Measurements from ENCODE around the gene HSPG2.

The HSPG2 gene

GRCh38 chr1:21912038-21912758 is 24.9 kb downstream of the HSPG2 start:
- Histone ChIP-seq H3F3A (ENCODE audit: insufficient read depth) (no peaks in the 10 kb centered on the region), H3K9me2 (replicated peaks; ENCODE audit: insufficient read depth, low read length) (no peaks in the 10 kb centered on the region), H3K36me3 (ENCODE audit: low read length) (no peaks in the 10 kb centered on the region)

DNA sequence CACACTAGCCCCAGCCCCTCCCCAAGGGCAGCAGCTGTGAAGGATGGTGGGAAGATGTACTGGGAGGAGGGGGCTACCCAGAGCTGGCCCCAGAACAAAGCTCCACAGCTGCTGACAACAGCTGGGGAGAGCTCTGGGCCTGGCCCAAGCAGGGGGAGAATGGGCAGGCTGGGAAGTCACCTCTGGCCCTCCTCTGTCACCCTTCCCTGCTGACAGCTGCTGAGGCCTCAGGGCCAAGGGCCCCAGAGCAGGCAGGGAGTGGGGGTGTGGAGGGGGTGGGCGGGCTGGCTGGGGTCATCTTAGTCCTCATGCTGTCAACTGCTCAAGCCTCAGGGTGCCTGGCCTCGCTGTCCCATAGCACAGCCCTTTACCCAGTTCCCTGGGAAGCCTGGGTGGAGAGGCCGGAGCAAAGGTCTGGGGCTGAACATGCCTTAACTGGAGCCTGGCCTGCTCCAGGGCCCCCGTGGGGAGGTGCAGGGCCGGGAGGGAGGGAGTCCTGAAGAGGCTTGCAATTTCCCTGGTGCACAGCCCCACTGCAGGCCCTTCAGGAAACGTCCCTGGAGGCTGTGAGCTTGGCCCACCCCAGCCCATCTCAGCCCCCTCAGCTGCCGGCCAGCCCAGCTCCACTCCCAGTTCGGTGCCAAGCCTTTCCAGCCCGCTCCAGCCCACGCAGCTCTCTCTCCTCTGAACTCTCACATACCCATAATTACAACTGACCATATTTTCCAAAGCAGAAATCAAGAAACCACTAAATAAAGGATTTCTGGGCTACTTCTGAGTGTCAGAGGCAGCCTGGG is 25.7 kb downstream of the HSPG2 start:
- Histone ChIP-seq H3K4me3 (ENCODE audit: insufficient read depth, low read length, poor library complexity, severe bottlenecking) (no peak overlapping the region), H2AFZ (ENCODE audit: low read depth, low read length, severe bottlenecking) (no peak overlapping the region), H3K36me3 (ENCODE audit: low read length) (no peaks in the 10 kb centered on the region), H3K27me3 (ENCODE audit: low read length) (no peaks in the 10 kb centered on the region), H3K9ac (ENCODE audit: low read length) (no peak overlapping the region), H3F3A (ENCODE audit: insufficient read depth) (no peaks in the 10 kb centered on the region), H3K79me2 (ENCODE audit: insufficient read depth, low read length) (no peaks in the 10 kb centered on the region), H4K20me1 (ENCODE audit: low read depth, low read length) (no peaks in the 10 kb centered on the region), H3K4me2 (ENCODE audit: low read depth, low read length, poor library complexity, severe bottlenecking) (no peak overlapping the region), H3K9me3 (ENCODE audit: insufficient read depth, low read length) (no peaks in the 10 kb centered on the region), H3K9me2 (replicated peaks; ENCODE audit: insufficient read depth, low read length) (no peaks in the 10 kb centered on the region), H3K27ac (ENCODE audit: low read depth, low read length) (no peak overlapping the region)
- TF ChIP-seq CTCF (IDR thresholded peaks at IDR 0.05; ENCODE audit: insufficient read depth, low read length, poor library complexity, severe bottlenecking) (no peak), EZH2phosphoT487 (conservative IDR thresholded peaks at IDR 0.05; ENCODE audit: low read length) (no peak)

More at GRCh38 chr1:21912038-21912758, 24.9 kb downstream of the HSPG2 start:
- TF ChIP-seq CTCF (IDR thresholded peaks at IDR 0.05; ENCODE audit: insufficient read depth, low read length, poor library complexity, severe bottlenecking) (no peak), EZH2phosphoT487 (conservative IDR thresholded peaks at IDR 0.05; ENCODE audit: low read length) (no peak)
- Histone ChIP-seq H3K27ac (ENCODE audit: low read depth, low read length) (no peak overlapping the region), H3K4me2 (ENCODE audit: low read depth, low read length, poor library complexity, severe bottlenecking) (no peak overlapping the region), H2AFZ (ENCODE audit: low read depth, low read length, severe bottlenecking) (no peak overlapping the region), H3K4me3 (ENCODE audit: insufficient read depth, low read length, poor library complexity, severe bottlenecking) (no peak overlapping the region), H4K20me1 (ENCODE audit: low read depth, low read length) (no peaks in the 10 kb centered on the region), H3K9me3 (ENCODE audit: insufficient read depth, low read length) (no peaks in the 10 kb centered on the region), H3K79me2 (ENCODE audit: insufficient read depth, low read length) (no peaks in the 10 kb centered on the region), H3K9ac (ENCODE audit: low read length) (no peak overlapping the region), H3K27me3 (ENCODE audit: low read length) (no peaks in the 10 kb centered on the region)

DNA sequence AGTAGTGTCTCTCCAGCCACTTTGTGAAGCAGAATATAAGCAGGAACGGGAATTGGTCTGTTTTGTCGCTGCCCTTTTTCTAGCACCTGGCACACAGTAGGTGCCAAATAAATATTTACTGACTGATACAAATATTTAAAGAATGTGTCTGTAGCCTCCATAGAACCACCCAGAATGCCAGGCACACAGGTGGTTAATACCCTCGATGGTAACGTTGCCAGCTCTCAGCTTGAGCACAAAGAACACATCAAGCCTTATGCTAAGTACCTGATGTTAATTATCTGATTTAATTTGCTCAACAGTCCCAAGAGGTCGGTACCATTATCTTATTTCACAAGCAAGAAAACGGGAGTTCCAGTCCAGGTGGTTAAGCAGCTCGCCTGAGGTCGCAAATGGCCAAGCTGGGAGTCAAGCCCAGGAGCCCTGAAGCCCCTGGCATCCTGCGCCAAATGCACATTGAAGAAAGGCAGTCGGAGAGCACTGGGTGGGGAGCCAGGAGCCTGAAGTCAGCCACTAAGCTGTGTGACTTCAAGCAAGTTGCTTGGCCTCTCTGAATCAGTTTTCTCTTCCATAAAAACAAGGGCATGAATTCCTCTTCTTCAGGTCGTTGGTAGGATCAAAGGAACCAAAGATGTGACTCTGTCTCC is 26.4 kb downstream of the HSPG2 start:
- Histone ChIP-seq H3K36me3 (ENCODE audit: low read length) (no peaks in the 10 kb centered on the region), H3K9ac (ENCODE audit: low read length) (no peak overlapping the region), H3K4me3 (ENCODE audit: insufficient read depth, low read length, poor library complexity, severe bottlenecking) (no peak overlapping the region), H3K9me2 (replicated peaks; ENCODE audit: insufficient read depth, low read length) (no peaks in the 10 kb centered on the region), H2AFZ (ENCODE audit: low read depth, low read length, severe bottlenecking) (no peak overlapping the region), H3K79me2 (ENCODE audit: insufficient read depth, low read length) (no peaks in the 10 kb centered on the region), H3K27ac (ENCODE audit: low read depth, low read length) (no peak overlapping the region), H3K4me2 (ENCODE audit: low read depth, low read length, poor library complexity, severe bottlenecking) (no peak overlapping the region), H3K9me3 (ENCODE audit: insufficient read depth, low read length) (no peaks in the 10 kb centered on the region), H3K27me3 (ENCODE audit: low read length) (no peaks in the 10 kb centered on the region), H3F3A (ENCODE audit: insufficient read depth) (no peaks in the 10 kb centered on the region), H4K20me1 (ENCODE audit: low read depth, low read length) (no peaks in the 10 kb centered on the region)
- no peak for TF ChIP-seq EZH2phosphoT487 (conservative IDR thresholded peaks at IDR 0.05; ENCODE audit: low read length)
- TF ChIP-seq CTCF (IDR thresholded peaks at IDR 0.05; ENCODE audit: insufficient read depth, low read length, poor library complexity, severe bottlenecking): no peak

All from SU-DHL-6 (cell line).